ENCODE measurements around the gene ZNF827.

DNA sequence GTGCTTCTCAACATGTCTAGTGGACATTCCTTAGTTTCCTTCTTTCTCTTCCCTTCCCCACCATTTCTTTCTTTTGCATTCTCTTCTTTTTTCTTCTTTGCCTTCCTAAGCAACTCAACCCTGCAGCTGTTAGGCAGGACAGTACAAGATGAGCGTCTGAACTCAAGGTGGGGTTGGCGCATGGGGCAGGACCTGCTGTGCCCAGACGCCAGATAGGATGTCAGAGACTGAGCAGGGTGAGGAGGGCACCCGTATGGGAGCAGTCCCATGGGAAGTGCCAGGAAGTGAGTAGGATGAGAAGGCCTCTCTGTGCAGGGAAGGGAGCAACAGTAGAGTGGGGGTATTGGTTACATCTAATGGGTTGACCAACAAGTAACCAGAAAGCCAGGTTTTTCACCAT is 38.1 kb upstream of the ZNF827 start:
- TF ChIP-seq E4F1 (CRISPR knock-in tag; IDR thresholded peaks at IDR 0.05; ENCODE audit: borderline replicate concordance) (no peak), ADNP (tag; IDR thresholded peaks at IDR 0.05) (no peak), ZBTB33 (CRISPR knock-in tag; IDR thresholded peaks at IDR 0.05) (no peak), TOE1 (IDR thresholded peaks at IDR 0.05; ENCODE audit: borderline replicate concordance) (no peak), TOE1 (CRISPR knock-in tag; IDR thresholded peaks at IDR 0.05; ENCODE audit: borderline replicate concordance, low read depth) (no peak), FOSL1 (tag; conservative IDR thresholded peaks at IDR 0.05) (no peak), NFE2 (IDR thresholded peaks at IDR 0.05; ENCODE audit: low read depth) (no peak), SMARCA5 (IDR thresholded peaks at IDR 0.05) (no peak), GTF2F1 (IDR thresholded peaks at IDR 0.05; ENCODE audit: low read depth, low read length) (no peak), TCF7L2 (IDR thresholded peaks at IDR 0.05; ENCODE audit: low read depth, low read length) (no peak), NFXL1 (CRISPR knock-in tag; IDR thresholded peaks at IDR 0.05) (no peak), CREB5 (CRISPR knock-in tag; IDR thresholded peaks at IDR 0.05) (no peak), TEAD4 (IDR thresholded peaks at IDR 0.05; ENCODE audit: low read length) (no peak), TEAD4 (CRISPR knock-in tag; IDR thresholded peaks at IDR 0.05; ENCODE audit: borderline replicate concordance) (no peak), CTCF (IDR thresholded peaks at IDR 0.05 in 2 of 3, conservative IDR thresholded peaks at IDR 0.05 in 1 of 3; ENCODE audit: insufficient read depth in 2 of 3, low read depth in 1 of 3, low read length in 3 of 3) (no peak)
- TF ChIP-seq, protein P1, sequence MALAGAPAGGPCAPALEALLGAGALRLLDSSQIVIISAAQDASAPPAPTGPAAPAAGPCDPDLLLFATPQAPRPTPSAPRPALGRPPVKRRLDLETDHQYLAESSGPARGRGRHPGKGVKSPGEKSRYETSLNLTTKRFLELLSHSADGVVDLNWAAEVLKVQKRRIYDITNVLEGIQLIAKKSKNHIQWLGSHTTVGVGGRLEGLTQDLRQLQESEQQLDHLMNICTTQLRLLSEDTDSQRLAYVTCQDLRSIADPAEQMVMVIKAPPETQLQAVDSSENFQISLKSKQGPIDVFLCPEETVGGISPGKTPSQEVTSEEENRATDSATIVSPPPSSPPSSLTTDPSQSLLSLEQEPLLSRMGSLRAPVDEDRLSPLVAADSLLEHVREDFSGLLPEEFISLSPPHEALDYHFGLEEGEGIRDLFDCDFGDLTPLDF (CRISPR knock-in tag; IDR thresholded peaks at IDR 0.05) = no peak

All from K562 (cell line).